Measurements from ENCODE around the gene SPNS3. TPM values are rescaled to one million over a fixed set of nuclear protein-coding genes. Genes with fewer than 3 reads are reported as not detected.

SPNS3 gene
- total RNA-seq, 1 donor from 2014 or later, result not detected

DNA sequence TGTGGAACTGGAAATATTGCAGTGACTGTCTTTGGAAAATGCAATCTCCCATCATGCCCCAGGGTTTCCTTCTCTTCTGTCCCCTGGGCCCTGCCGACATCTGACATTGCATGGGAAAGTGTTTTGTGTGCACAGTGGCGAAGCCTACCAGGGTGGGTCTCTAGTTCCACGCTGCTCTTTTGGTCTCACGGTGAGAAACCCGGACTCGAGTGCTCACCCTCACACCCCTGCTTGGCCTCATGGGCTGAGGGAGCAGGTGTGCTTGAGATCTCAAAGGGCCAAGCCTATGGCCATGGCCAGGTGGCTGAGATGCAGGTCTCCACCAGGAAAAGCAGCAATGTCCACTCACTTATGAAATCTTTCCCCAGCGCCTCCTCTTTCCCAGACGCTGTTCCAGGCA lies 32.0 kb downstream of the SPNS3 start:
- no peak for DNase-seq (ENCODE audit: low read depth)

- no peak for DNase-seq (ENCODE audit: low read depth)
Measured at GRCh38 chr17:4467287-4467686, 33.5 kb downstream of the SPNS3 start.

DNA sequence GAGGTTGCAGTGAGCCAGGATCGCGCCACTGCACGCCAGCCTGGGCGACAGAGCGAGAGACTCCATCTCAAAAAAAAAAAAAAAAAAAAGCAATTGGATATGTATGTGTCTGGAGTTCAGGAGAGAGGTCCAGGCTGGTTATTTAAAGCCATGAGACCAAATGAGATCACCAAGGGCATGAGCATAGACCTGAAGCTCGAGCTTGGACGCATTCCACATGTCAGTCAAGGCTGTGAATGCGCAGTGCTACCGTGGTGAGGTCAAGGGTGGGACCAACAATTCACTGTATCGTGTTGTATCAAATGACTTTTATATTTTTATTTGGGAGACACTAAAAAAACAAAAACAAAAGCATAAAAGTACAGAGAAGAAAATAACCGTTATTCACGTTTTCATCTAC lies 35.8 kb downstream of the SPNS3 start:
- no peak for DNase-seq (ENCODE audit: low read depth)

- DNase-seq (ENCODE audit: low read depth), result no peak
Measured at GRCh38 chr17:4472286-4472685, 38.5 kb downstream of the SPNS3 start.

DNA sequence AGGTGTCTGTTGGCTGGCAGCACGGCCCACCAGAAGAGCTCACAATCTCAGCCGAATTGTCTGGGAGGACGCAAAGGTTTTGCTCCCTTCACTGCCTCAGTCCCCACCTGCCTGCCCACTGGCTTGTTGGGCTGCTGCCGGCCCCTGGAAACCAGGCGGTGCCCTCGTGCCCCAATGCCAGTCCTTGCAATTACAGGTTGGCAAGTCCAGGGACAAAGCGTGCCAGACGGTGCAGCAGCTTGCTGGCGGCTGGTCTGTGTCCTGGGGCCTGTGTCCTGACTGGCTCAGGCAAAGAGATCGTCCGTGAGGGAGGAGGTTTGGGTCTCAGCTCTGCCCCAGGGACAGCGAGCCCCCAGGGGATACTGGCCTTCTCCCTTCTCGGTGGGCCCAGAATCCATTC lies 40.4 kb downstream of the SPNS3 start:
- no peak for DNase-seq (ENCODE audit: low read depth)

DNA sequence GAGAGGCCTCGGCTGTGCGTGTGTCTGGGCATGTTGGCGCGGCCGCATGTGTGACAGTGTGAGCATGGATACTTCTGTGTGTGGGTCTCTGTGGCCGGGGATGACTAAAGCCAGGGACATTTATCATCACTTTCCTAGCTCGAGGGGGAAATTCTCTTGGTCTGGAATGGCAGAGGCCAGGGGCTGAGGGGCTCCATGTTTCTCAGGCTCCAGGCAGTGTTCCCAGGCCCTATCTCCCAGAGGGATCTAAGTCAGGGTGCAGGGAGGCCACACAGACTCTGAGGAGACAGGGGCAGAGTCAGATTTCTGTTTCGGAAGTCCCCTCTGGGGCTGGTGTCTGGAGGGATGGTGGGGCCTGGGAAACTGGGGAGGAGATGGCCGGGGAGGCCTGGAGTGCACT lies 41.3 kb downstream of the SPNS3 start:
- no peak for DNase-seq (ENCODE audit: low read depth)

DNA sequence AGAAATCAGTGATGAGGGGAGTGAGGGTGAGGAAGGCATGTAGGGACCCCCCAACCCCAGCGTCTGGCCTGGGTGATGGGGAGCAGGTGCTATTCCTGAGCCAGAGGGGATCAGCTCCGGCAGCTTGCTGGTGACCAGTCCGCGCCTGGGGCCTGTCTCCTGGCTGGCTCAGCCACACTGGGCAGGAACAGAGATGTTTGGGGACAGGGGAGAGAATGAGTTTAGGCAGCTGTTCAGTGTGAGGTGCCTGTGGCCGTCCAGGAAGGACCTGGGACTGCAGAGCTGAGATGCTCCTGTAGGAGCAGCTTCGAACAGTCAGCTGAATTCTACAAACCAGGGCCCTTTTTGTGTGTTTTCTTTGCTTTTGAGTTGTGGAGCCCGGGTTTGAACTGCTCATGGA lies 41.7 kb downstream of the SPNS3 start:
- no peak for DNase-seq (ENCODE audit: low read depth)

DNA sequence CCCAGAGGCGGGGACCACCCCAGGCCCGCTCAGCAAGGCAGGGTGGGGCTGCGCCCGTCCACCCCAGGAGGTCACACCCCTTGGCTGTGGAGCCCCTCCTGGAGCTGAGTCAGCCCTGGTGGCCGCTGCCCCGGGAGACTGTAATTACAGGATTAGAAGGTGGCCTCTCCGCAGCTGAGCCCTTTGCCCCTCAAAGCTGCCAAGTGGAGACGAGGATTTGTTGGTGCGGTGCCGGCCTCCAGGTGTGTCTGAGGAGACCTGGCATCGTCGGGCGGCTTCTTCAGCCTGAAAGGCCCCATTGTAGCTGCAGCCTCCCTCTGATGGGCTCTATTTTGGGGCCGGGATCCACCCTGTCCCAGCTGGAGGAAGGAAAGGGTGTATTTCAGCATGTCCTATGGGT lies 42.3 kb downstream of the SPNS3 start:
- no peak for DNase-seq (ENCODE audit: low read depth)

DNA sequence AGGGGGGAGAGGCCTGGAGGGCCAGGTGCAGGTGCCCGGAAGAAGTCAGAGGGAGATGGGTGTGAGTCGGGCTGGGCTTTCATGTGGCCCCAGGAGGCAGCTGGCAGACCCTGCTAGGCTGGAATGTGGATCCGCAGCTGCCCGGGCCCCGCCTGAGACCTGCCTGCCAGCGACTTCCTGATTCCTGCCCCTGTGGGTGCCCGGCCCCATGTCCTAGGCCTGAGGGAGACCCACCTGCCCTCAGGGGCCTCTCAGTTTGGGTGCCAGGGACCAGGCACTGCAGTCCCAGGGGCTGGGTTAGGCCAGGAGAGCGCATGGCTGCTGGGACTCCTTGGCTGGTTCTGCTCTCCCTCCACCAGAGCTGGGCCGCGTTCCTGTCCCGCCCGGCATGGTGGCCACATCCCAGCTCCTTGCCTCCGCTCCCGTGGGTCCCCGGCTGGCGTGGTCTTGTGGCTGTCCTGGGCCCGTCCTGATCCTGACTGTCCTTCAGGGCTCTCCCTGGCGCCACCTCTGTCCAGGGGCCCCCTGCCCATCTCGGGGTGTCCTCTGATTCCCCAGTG lies 42.9 kb downstream of the SPNS3 start:
- DNase-seq (ENCODE audit: low read depth), result peak; percentile 13

DNA sequence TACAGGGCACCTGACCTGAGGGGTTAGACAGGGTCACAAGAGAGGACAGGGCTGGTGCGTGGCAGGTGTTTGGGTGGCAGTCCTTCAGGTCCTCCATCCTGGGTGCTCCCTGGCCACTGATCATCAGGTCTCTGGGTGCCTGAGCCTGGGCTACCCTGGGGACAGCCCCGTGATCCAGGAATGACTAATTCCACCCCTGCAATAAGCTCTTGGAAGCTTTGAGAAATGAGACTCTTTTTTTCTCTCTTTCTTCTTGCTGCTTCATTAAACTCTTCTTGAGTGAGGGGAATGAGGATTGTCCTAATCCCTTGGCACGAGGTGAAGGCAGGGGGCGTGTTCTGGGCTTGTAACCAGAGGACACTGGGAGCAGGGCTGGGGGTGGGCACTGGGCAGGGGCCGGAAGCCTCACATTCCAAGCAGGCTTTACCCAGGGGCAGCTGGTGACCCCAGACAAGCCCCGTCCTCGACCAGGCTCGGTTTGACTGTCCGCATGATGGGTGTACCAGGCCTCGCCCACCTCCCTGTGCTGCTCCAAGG lies 43.6 kb downstream of the SPNS3 start:
- no peak for DNase-seq (ENCODE audit: low read depth)

GRCh38 chr17:4478318-4478830 lies 44.6 kb downstream of the SPNS3 start:
- no peak for DNase-seq (ENCODE audit: low read depth)

DNA sequence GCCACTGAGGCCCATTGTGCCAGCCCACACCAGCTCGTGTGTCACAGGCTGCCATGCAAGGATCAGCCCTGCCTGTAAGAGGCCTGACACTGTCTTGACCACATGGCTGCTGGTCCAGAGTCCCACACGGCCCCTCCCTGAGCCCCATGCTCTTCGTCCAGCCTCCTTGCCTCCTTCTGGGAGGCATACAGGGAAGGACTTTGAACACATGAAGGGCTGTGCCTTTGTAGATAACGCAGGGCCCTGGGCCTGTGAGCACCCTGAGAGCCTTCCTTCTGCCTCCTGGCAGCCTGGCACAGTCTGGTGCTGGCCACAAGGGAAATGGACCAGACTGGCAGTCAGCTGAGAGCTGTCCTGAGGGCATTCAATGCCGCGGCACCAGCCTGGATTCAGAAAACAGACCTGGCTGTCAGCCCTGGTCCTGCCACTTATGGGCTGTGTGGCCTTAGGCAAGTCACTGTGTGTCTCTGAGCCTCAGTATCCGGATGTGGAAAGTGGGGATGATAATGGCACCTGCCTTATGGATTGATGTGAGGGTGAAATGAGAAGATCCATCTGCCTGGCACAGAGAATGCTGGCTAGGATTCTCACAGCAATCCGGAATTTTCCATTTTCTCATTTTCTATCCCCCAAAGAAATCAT lies 45.7 kb downstream of the SPNS3 start:
- no peak for DNase-seq (ENCODE audit: low read depth)

- no peak for DNase-seq (ENCODE audit: low read depth)
Measured at GRCh38 chr17:4479982-4480751, 46.4 kb downstream of the SPNS3 start.

GRCh38 chr17:4480929-4481898 lies 47.5 kb downstream of the SPNS3 start:
- DNase-seq (ENCODE audit: low read depth), result no peak

GRCh38 chr17:4482338-4483011 lies 48.7 kb downstream of the SPNS3 start:
- DNase-seq (ENCODE audit: low read depth), result no peak

DNA sequence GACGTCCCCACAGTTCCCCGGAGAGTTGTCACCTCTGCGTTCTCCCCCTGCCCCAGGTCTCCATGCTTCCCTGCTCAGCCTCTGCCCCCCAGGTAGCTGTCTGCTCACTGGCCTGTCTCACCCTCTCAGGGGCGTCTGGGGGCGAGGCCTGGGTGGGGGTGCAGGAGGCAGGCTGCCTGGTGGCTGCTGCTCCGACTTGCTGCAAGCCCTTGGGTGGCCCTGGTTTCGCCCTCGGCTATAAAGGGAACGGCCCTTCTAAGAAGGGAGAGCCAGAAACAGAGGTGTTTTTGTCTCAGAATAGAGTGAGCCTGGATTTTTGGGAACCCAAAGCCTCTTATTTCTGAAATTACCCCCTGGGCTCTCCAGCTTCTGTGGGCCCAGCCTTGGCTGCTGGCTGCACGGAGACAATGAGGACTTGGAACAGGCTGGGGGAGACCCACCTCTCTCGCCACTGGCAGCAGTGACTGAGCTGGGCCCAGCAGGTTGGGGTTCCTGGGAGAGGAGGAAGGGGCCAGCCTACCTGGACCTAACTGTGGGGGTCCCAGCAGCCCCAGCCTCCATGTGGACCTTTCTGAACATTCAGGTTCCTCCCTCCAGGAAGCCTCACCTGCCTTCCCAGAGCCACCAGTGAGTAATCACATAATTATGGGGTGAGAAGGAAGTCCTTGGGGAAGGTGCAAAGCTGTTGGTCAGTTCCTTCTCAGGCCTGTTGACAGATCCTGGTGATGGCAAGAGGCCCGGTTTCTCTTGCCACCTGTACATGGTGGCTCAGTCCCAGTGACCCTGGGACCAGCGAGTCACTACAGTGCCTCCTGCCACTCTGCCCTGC lies 49.5 kb downstream of the SPNS3 start:
- DNase-seq (ENCODE audit: low read depth), result peak; percentile 44

DNA sequence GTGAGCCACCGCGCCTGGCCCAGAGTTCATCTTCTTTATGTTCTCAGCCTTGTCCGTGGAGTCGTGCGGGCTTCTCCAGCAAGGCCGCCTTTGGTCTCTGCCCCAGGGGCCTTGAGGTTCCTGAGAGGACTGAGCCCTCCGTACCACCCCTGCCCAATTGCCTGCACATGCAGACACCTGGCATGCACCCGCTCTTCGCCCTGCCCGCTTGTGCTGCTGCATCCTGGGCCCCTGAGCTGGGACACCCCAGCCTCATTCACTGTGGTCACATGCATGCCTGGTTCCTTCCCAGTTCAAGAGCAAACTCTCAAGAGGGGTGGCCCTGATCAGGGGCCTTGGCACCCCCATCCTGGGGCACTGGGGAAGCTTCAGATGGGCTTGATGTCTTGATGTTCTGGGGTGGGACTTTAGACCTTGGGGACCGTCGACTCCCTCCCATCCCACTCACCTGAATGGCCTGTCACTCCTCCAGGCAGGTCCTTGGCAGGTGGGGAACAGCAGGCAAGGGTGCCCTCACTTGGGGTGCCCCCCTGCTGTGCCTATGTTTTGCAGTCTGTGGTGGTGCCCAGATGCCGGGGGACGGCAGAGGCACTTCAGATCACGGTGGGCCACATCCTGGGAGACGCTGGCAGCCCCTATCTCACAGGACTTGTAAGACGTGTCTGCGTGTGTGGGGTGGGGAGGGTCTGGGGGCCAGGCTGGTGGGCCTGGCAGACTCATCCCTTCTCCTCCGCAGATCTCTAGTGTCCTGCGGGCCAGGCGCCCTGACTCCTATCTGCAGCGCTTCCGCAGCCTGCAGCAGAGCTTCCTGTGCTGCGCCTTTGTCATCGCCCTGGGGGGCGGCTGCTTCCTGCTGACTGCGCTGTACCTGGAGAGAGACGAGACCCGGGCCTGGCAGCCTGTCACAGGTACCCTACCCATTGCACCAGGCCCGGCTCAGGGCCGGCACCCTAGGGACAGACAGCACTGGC lies 52.2 kb downstream of the SPNS3 start:
- no peak for DNase-seq (ENCODE audit: low read depth)

- DNase-seq (ENCODE audit: low read depth), result no peak
Measured at GRCh38 chr17:4487296-4487695, 53.6 kb downstream of the SPNS3 start.

All from myocyte (in vitro differentiated cells).